IMR-90 (cell line): ENCODE data around the gene PTAR1. TPM values are rescaled to one million over a fixed set of nuclear protein-coding genes. Genes with fewer than 3 reads are reported as not detected.

Experiments
- ATAC-seq: fragments of 200-7000 bp; cut with Tn5 transposase; 2 replicates; pipeline ENCODE4 v1.9.1; 2020; ENCODE audit warnings: low read depth, mild to moderate bottlenecking, moderate library complexity
- BruUV-seq: library from RNA; stranded (reverse); fragments of 400-500 nt; replicated peaks from 2 replicates; lab custom pipeline; 2021; lab: Mats Ljungman, UMichigan
- CTCF ChIA-PET: fragments of 300-600 bp; formaldehyde crosslinking; extraction: SDS; loops from one replicate; lab custom pipeline; 2021; ENCODE audit warnings: antibody characterized with exemption; lab: Yijun Ruan, JAX
- POLR2A ChIA-PET: fragments of 300-600 bp; sonication (Branson Sonifier 250); formaldehyde crosslinking; loops from one replicate; lab custom pipeline; 2022; ENCODE audit warnings: antibody characterized with exemption; ENCODE audit not compliant: unreplicated experiment; lab: Charles Lee
- DNase-seq: peaks from one replicate; pipeline ENCODE4 v3.0.0; 2013
- H2AFZ ChIP-seq: replicated peaks from 2 replicates; pipeline ENCODE3; 2013; ENCODE audit warnings: low read length, mild to moderate bottlenecking; ENCODE audit not compliant: poor library complexity
- H2AK5ac ChIP-seq: 2 replicates; pipeline ENCODE4 v1.6.1; 2013; ENCODE audit warnings: low read depth, low read length, inconsistent platforms
- H2AK9ac ChIP-seq: replicated peaks from 2 replicates; pipeline ENCODE3; 2013; ENCODE audit warnings: mild to moderate bottlenecking, low read depth, low read length, moderate library complexity; ENCODE audit not compliant: poor library complexity
- H2BK120ac ChIP-seq: 2 replicates; pipeline ENCODE4 v1.6.1; 2013; ENCODE audit warnings: low read depth, low read length, inconsistent platforms
- H2BK15ac ChIP-seq: 3 replicates; pipeline ENCODE4 v1.6.1; 2013; ENCODE audit warnings: low read depth, low read length, inconsistent platforms
- H2BK20ac ChIP-seq: 2 replicates; pipeline ENCODE4 v1.6.1; 2013; ENCODE audit warnings: low read depth, mild to moderate bottlenecking, inconsistent platforms, low read length, moderate library complexity
- H2BK5ac ChIP-seq: 2 replicates; pipeline ENCODE4 v1.6.1; 2013; ENCODE audit warnings: mild to moderate bottlenecking, low read depth, low read length, inconsistent platforms; ENCODE audit not compliant: poor library complexity, severe bottlenecking
- H3K14ac ChIP-seq: replicated peaks from 2 replicates; pipeline ENCODE4 v1.6.1; 2013; ENCODE audit warnings: low read depth, low read length, inconsistent platforms
- H3K18ac ChIP-seq: 2 replicates; pipeline ENCODE4 v1.6.1; 2013; ENCODE audit warnings: low read depth, low read length, control low read depth
- H3K23ac ChIP-seq: 2 replicates; pipeline ENCODE4 v1.6.1; 2013; ENCODE audit warnings: low read depth, low read length, inconsistent platforms
- H3K27ac ChIP-seq: 2 replicates; pipeline ENCODE4 v1.5.1; 2013; ENCODE audit warnings: mild to moderate bottlenecking, control low read depth, low read length; ENCODE audit not compliant: insufficient read depth
- H3K27me3 ChIP-seq: 2 replicates; pipeline ENCODE4 v1.6.1; 2013; ENCODE audit warnings: low read length; ENCODE audit not compliant: control insufficient read depth, insufficient read depth
- H3K36me3 ChIP-seq: 2 replicates; pipeline ENCODE4 v1.6.1; 2013; ENCODE audit warnings: low read length, mixed read lengths; ENCODE audit not compliant: control insufficient read depth, insufficient read depth
- H3K4ac ChIP-seq: 2 replicates; pipeline ENCODE4 v1.6.1; 2013; ENCODE audit warnings: low read depth, low read length, inconsistent platforms
- H3K4me1 ChIP-seq: 2 replicates; pipeline ENCODE4 v1.6.1; 2013; ENCODE audit warnings: low read length, mixed read lengths; ENCODE audit not compliant: control insufficient read depth, insufficient read depth
- H3K4me2 ChIP-seq: 2 replicates; pipeline ENCODE4 v1.6.1; 2013; ENCODE audit warnings: low read depth, mild to moderate bottlenecking, control low read depth, low read length, moderate library complexity
- H3K4me3 ChIP-seq: 2 replicates; pipeline ENCODE4 v1.5.1; 2013; ENCODE audit warnings: low read depth, mild to moderate bottlenecking, control low read depth, low read length, moderate library complexity; ENCODE audit not compliant: insufficient read depth
- H3K56ac ChIP-seq: 2 replicates; pipeline ENCODE4 v1.6.1; 2013; ENCODE audit warnings: low read length, inconsistent platforms; ENCODE audit not compliant: insufficient read depth; ENCODE audit errors: extremely low read depth
- H3K79me1 ChIP-seq, 2 experiments: 2 replicates each; pipeline ENCODE4 v1.6.1; 2013; ENCODE audit warnings: low read length in 2 of 2, inconsistent platforms in 1 of 2, low read depth in 1 of 2
- H3K9ac ChIP-seq: 2 replicates; pipeline ENCODE4 v1.6.1; 2013; ENCODE audit warnings: low read depth, low read length, control low read depth
- H3K9me1 ChIP-seq: 2 replicates; pipeline ENCODE4 v1.6.1; 2013; ENCODE audit warnings: low read length, inconsistent platforms; ENCODE audit not compliant: insufficient read depth
- H3K9me3 ChIP-seq: 2 replicates; pipeline ENCODE4 v1.6.1; 2013; ENCODE audit warnings: low read length; ENCODE audit not compliant: control insufficient read depth, insufficient read depth
- H4K20me1 ChIP-seq: 2 replicates; pipeline ENCODE4 v1.6.1; 2013; ENCODE audit warnings: low read length, inconsistent platforms; ENCODE audit not compliant: insufficient read depth
- H4K5ac ChIP-seq: 2 replicates; pipeline ENCODE4 v1.6.1; 2013; ENCODE audit warnings: mild to moderate bottlenecking, low read depth, low read length, control low read depth
- H4K8ac ChIP-seq, 2 experiments: 2 replicates each; pipeline ENCODE4 v1.6.1; 2013; ENCODE audit warnings: low read depth in 2 of 2, low read length in 2 of 2, control low read depth in 1 of 2, inconsistent platforms in 1 of 2
- H4K91ac ChIP-seq: 2 replicates; pipeline ENCODE4 v1.6.1; 2013; ENCODE audit warnings: low read depth, low read length, inconsistent platforms; ENCODE audit not compliant: insufficient read depth
- BHLHE40 ChIP-seq: fragments of 150-350 bp; IDR thresholded peaks from 2 replicates; pipeline ENCODE4 v1.6.1; 2016; ENCODE audit warnings: mild to moderate bottlenecking, low read depth, low read length
- FOS ChIP-seq: fragments of 150-350 bp; IDR thresholded peaks from 2 replicates; pipeline ENCODE4 v1.6.1; 2016; ENCODE audit warnings: low read depth, low read length
- MAFK ChIP-seq: IDR thresholded peaks from 2 replicates; pipeline ENCODE4 v1.6.1; 2012; ENCODE audit warnings: low read depth, low read length, improper control_type of control experiment
- NFE2L2 ChIP-seq: fragments of 150-350 bp; IDR thresholded peaks from 2 replicates; pipeline ENCODE4 v1.6.1; 2016; ENCODE audit warnings: low read depth, mild to moderate bottlenecking, low read length
- POLR2A ChIP-seq: IDR thresholded peaks from 2 replicates; pipeline ENCODE4 v1.6.1; 2012; ENCODE audit warnings: mild to moderate bottlenecking, low read depth, low read length
- WGBS, 2 experiments: methylation state at CpG; one replicate each; pipeline versions ENCODE4 v1.1.5 to v1.1.7; 2013; ENCODE audit warnings: missing lambda C conversion rate in 2 of 2; ENCODE audit not compliant: insufficient read length in 1 of 2; ENCODE audit errors: extremely low coverage in 2 of 2; 5-methylcytosine and 5-hydroxymethylcytosine counted together
- dilution Hi-C: fragments of 300-500 bp; cut with HindIII; formaldehyde crosslinking; loops from one replicate; pipeline ENCODE4 v1.14.3; 2018; ENCODE audit warnings: low sequenced_read_pairs; ENCODE audit not compliant: unreplicated experiment
- in situ Hi-C: fragments of 300-500 bp; cut with MboI; formaldehyde crosslinking; loops from 3 replicates; pipeline ENCODE4 v1.14.3; 2019; ENCODE audit warnings: low sequenced_read_pairs, inconsistent platforms, mixed read lengths
- intact Hi-C: fragments of 100-400 bp; cut with micrococcal nuclease; formaldehyde crosslinking; loops from 2 replicates; pipeline ENCODE4 v1.10.0; 2022
- polyA plus RNA-seq, 3 experiments: library from polyadenylated mRNA; depleted of rRNA; stranded (reverse); fragments of >200 nt; gene quantifications; 2 replicates each; pipeline ENCODE4 v1.2.3, GENCODE V29; 2012; ENCODE audit warnings: low replicate concordance in 1 of 3
- total RNA-seq: library from RNA; depleted of rRNA; stranded (reverse); fragments of >200 nt; gene quantifications from 2 replicates; pipeline ENCODE4 v1.2.3, GENCODE V29; 2012
- TF ChIP-seq, protein P1 (sequence below): fragments of 150-350 bp; IDR thresholded peaks from 2 replicates; pipeline ENCODE4 v1.6.1; 2016; ENCODE audit warnings: low read depth, mild to moderate bottlenecking, low read length, moderate library complexity, borderline replicate concordance

The PTAR1 gene
- total and polyA plus RNA-seq, 2 of the 4 experiments (the other 2 are of a cell fraction): 10.6 to 110 TPM

DNA sequence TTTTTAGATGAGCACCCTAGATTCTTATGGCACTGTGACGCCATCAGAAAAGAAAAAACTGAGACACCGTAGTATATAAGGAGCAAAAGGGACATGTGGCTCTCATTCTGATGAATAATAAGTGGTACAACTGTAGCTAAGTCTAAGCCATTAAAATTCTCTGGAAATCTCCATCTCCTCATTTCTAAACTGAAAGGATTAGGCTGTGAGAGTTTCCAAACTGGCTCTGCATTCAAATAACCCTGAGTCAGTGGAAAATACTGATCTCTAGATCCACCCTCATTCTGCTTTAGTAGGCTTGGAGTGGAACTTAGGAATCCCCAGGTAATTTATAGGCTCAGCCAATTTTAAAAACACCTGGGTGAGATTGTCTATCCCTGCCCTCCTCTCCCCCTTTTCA is 28.5 kb downstream of the PTAR1 start:
- POLR2A ChIA-PET: no interaction called here
- peaks cover 28% of the 10 kb centered on the region for H3K36me3 ChIP-seq

More for the DNA sequence above, 28.5 kb downstream of the PTAR1 start:
- Histone ChIP-seq H3K23ac (no peak overlapping the region), H2BK120ac (no peak overlapping the region), H3K9me1 (no peaks in the 10 kb centered on the region), H4K91ac (no peak overlapping the region), H2AFZ (no peak overlapping the region), H2BK20ac (no peak overlapping the region), H4K8ac (no peak overlapping the region), H3K9me3 (no peaks in the 10 kb centered on the region), H3K4me1 (no peaks in the 10 kb centered on the region), H3K9ac (no peak overlapping the region), H3K4me3 (no peak overlapping the region), H4K5ac (no peak overlapping the region), H3K79me1 (peaks cover 17 to 30% of the 10 kb centered on the region in 2 experiments), H2AK9ac (no peak overlapping the region), H4K20me1 (no peaks in the 10 kb centered on the region; the same call in 1 of the 2 replicates), H3K27ac (no peak overlapping the region), H2BK5ac (no peak overlapping the region), H2BK15ac (no peak overlapping the region), H3K4me2 (no peak overlapping the region), H3K4ac (no peak overlapping the region), H3K56ac (no peak overlapping the region), H2AK5ac (no peak overlapping the region), H3K14ac (no peak overlapping the region), H3K18ac (no peak overlapping the region), H3K27me3 (no peaks in the 10 kb centered on the region)
- WGBS, 2 experiments: no CpG with 5 or more reads among the region's 2 CpGs
- DNase-seq: no peak
- dilution Hi-C loops: no loop called here
- intact Hi-C loops: no loop called here
- TF ChIP-seq BHLHE40 (no peak), MAFK (no peak), POLR2A (no peak), FOS (no peak), NFE2L2 (no peak)
- TF ChIP-seq, protein P1, sequence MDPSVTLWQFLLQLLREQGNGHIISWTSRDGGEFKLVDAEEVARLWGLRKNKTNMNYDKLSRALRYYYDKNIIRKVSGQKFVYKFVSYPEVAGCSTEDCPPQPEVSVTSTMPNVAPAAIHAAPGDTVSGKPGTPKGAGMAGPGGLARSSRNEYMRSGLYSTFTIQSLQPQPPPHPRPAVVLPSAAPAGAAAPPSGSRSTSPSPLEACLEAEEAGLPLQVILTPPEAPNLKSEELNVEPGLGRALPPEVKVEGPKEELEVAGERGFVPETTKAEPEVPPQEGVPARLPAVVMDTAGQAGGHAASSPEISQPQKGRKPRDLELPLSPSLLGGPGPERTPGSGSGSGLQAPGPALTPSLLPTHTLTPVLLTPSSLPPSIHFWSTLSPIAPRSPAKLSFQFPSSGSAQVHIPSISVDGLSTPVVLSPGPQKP: no peak
- BruUV-seq: no TSS peak
- no peak for ATAC-seq
- in situ Hi-C loops: no loop called here
- CTCF ChIA-PET: no interaction called here
